Thoracic aorta (tissue), 2 donors: ENCODE data around the gene SNX25. TPM values are rescaled to one million over a fixed set of nuclear protein-coding genes. Genes with fewer than 3 reads are reported as not detected.

Source experiments
- ATAC-seq: fragments of 150-250 bp; one replicate; pipeline ENCODE4 v1.8.0; 2017; ENCODE audit warnings: low read depth; ENCODE audit not compliant: insufficient number of reproducible peaks, low FRiP score
- DNase-seq: peaks from one replicate; pipeline ENCODE4 v3.0.0-alpha.2; 2020; ENCODE audit warnings: low spot score
- H3K27ac ChIP-seq, 2 donors: fragments of 200-600 bp; sonication (generic); 1 replicate in 1 of 2; 2 replicates in 1 of 2; pipeline ENCODE4 v1.5.1; 2016; ENCODE audit warnings: mild to moderate bottlenecking in 2 of 2, moderate library complexity in 2 of 2
- H3K27me3 ChIP-seq: fragments of 200-600 bp; sonication (generic); replicated peaks from 2 replicates; pipeline ENCODE4 v1.6.0; 2016; ENCODE audit warnings: mild to moderate bottlenecking; ENCODE audit not compliant: insufficient read depth
- H3K36me3 ChIP-seq: fragments of 200-600 bp; sonication (generic); one replicate; pipeline ENCODE4 v1.5.1; 2016
- H3K4me1 ChIP-seq, 2 donors: fragments of 200-600 bp; sonication (generic); 1 replicate in 1 of 2; 2 replicates in 1 of 2; pipeline versions ENCODE4 v1.5.1 to v1.6.0; 2016; ENCODE audit warnings: low read depth in 2 of 2, mild to moderate bottlenecking in 1 of 2; ENCODE audit not compliant: control insufficient read depth in 1 of 2
- H3K4me3 ChIP-seq: fragments of 200-600 bp; sonication (generic); 2 replicates; pipeline ENCODE4 v1.5.1; 2016; ENCODE audit warnings: mild to moderate bottlenecking
- H3K9me3 ChIP-seq: fragments of 200-600 bp; sonication (generic); 2 replicates; pipeline ENCODE4 v1.5.1; 2016
- total RNA-seq, 2 donors: library from RNA; depleted of rRNA; stranded (reverse); fragments of >200 nt; gene quantifications; one replicate each; pipeline versions ENCODE4 v1.1.0 to v1.2.3, GENCODE V29; 2016
- TF ChIP-seq, protein P1 (sequence below): fragments of 200-600 bp; sonication (generic); IDR thresholded peaks from one replicate; pipeline ENCODE4 v1.5.1; 2019; ENCODE audit warnings: antibody characterized with exemption

Gene SNX25
- total RNA-seq, 2 donors from 2014 or later, result 31.3 to 38.0 TPM

DNA sequence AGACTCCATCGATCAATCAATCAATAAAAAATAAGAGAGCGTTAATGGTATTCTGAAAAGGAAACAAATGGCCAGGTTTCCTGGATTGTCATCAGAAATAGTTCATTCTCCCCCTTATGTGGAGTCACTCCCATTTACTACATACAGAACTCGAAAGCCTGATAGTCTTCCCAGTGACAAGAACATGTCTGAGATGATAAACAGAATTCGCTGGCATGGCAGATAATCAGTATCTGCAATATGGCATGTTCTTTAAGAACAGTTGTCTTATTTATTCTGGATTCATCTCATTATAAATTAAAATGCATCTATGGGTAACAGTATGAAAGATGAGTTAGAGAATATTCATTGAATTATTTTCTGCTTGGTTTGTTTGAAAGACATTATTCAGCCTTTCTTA lies 124.9 kb downstream of the SNX25 start:
- Histone ChIP-seq H3K36me3 (peaks cover 2% of the 10 kb centered on the region), H3K27ac (peak overlapping the region in 1 of 2 donors; percentile 41)
- no peak for ATAC-seq

DNA sequence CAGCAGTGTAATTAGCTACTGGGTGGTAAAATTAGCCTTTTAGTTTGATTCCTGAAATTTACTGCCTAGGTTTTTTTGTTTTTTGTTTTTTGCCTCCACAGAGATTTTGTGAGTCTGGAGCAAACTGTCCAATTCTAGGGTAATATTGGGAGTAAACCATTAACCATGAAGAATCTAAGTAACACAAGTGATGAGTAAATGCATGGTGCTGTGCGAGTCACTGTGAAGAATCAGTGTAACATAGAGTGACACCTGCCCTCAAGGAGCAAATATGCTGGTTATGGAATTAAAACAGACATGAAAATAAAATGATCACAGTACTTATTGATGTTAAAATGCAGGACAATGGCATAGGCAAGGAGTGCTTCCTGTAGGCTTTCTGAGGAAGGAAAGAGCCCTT lies 126.2 kb downstream of the SNX25 start:
- no peak overlapping the region for H3K4me3 ChIP-seq
- ATAC-seq, result no peak
- TF ChIP-seq, protein P1, sequence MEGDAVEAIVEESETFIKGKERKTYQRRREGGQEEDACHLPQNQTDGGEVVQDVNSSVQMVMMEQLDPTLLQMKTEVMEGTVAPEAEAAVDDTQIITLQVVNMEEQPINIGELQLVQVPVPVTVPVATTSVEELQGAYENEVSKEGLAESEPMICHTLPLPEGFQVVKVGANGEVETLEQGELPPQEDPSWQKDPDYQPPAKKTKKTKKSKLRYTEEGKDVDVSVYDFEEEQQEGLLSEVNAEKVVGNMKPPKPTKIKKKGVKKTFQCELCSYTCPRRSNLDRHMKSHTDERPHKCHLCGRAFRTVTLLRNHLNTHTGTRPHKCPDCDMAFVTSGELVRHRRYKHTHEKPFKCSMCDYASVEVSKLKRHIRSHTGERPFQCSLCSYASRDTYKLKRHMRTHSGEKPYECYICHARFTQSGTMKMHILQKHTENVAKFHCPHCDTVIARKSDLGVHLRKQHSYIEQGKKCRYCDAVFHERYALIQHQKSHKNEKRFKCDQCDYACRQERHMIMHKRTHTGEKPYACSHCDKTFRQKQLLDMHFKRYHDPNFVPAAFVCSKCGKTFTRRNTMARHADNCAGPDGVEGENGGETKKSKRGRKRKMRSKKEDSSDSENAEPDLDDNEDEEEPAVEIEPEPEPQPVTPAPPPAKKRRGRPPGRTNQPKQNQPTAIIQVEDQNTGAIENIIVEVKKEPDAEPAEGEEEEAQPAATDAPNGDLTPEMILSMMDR, result no peak
- peaks cover 0 to 6% of the 10 kb centered on the region in 2 donors for H3K4me1 ChIP-seq
- H3K36me3 ChIP-seq, result peaks cover 2% of the 10 kb centered on the region
- no peak for DNase-seq
- H3K9me3 ChIP-seq, result no peaks in the 10 kb centered on the region
- no peak overlapping the region for H3K27ac ChIP-seq
- H3K27me3 ChIP-seq, result no peaks in the 10 kb centered on the region

More for the DNA sequence above, 124.9 kb downstream of the SNX25 start:
- no peak overlapping the region for H3K4me3 ChIP-seq
- no peaks in the 10 kb centered on the region for H3K27me3 ChIP-seq
- DNase-seq, result no peak
- no peaks in the 10 kb centered on the region for H3K9me3 ChIP-seq
- H3K4me1 ChIP-seq, result peaks cover 0 to 6% of the 10 kb centered on the region in 2 donors
- TF ChIP-seq, protein P1, result no peak

DNA sequence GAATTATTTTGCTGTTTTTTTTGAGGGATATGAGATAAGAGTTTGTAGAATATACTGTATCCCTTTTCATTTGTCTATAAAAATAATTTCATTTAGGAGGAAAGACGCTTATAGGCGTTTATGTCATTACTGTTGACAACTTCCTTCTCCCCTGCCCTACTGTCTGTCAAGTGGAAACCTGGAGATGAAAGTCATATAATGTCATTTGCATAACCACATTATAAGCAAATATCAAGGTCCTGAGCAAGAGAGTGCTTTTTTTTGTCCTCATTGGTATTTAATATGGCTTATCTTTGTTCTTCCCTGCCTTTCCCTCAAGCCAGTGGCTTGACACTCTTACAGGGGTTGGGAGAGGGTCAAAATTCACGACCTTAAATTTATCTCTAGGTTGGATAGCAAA lies 130.5 kb downstream of the SNX25 start:
- Histone ChIP-seq H3K4me3 (no peak overlapping the region), H3K27ac (peak overlapping the region in 1 of 2 donors; percentile 46)
- TF ChIP-seq, protein P1, result no peak

DNA sequence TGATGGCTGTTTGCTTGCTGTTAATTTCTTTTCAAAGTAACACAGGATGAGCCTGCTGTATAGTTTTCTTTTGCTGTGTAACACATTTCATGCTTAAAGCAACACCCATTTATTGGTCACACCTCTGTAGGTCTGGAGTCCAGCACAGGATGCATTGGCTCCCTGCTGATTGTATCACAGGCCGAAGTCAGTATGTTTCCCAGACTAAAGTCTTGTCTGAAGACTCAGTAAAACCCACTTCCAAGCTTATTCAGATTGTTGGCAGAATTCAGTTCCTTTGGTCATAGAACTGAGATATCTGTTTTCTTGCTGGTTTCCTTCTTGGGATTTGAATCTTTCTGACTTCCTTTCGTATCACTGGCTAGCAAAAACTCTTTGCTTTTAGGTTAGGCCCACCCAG lies 132.0 kb downstream of the SNX25 start:
- ATAC-seq (no peak), DNase-seq (no peak)
- Histone ChIP-seq H3K27me3 (no peaks in the 10 kb centered on the region), H3K36me3 (no peaks in the 10 kb centered on the region), H3K9me3 (no peaks in the 10 kb centered on the region), H3K4me1 (peaks cover 18 to 23% of the 10 kb centered on the region in 2 donors), H3K4me3 (no peak overlapping the region), H3K27ac (peak overlapping the region in 1 of 2 donors; percentile 1)
- TF ChIP-seq, protein P1, result no peak

More for the DNA sequence above, 130.5 kb downstream of the SNX25 start:
- no peaks in the 10 kb centered on the region for H3K9me3 ChIP-seq
- no peak for ATAC-seq
- peaks cover 8 to 13% of the 10 kb centered on the region in 2 donors for H3K4me1 ChIP-seq
- H3K27me3 ChIP-seq, result no peaks in the 10 kb centered on the region
- H3K36me3 ChIP-seq, result no peaks in the 10 kb centered on the region
- DNase-seq, result no peak

DNA sequence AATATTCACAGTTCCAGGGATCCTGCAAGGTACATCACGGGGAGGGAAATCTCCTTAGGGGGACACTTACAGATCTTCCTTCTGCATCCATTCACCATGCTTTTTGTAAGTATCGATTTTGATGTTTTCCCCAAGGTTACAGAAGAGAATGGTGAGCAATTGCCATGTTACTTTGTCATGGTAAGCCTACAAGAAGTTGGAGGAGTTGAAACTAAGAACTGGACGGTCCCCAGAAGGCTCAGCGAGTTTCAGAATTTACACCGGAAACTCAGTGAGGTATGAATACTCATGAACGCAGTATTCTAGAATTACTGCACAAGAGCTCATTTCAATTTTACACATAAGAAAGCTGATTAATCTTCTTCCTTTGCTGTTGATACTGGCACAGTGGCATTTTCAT lies 132.4 kb downstream of the SNX25 start:
- DNase-seq (no peak), ATAC-seq (no peak)
- H3K4me3 ChIP-seq, result no peak overlapping the region
- peak overlapping the region in 1 of 2 donors; percentile 1 for H3K27ac ChIP-seq
- peaks cover 18 to 28% of the 10 kb centered on the region in 2 donors for H3K4me1 ChIP-seq
- no peaks in the 10 kb centered on the region for H3K9me3 ChIP-seq
- H3K27me3 ChIP-seq, result no peaks in the 10 kb centered on the region
- no peaks in the 10 kb centered on the region for H3K36me3 ChIP-seq
- TF ChIP-seq, protein P1, result no peak
